GM06990 (cell line): ENCODE measurements around the gene DRG2.

Source experiments
- DNase-seq: peaks from one replicate; pipeline ENCODE4 v3.0.0-alpha.2; 2011; ENCODE audit not compliant: insufficient read length; ENCODE audit errors: extremely low read depth
- H3K27me3 ChIP-seq: replicated peaks from 2 replicates; pipeline ENCODE4 v1.6.0; 2011; ENCODE audit warnings: low read length; ENCODE audit not compliant: control insufficient read depth, insufficient read depth
- H3K36me3 ChIP-seq: 2 replicates; pipeline ENCODE4 v1.5.1; 2011; ENCODE audit warnings: low read length; ENCODE audit not compliant: control insufficient read depth, insufficient read depth
- H3K4me3 ChIP-seq: replicated peaks from 2 replicates; pipeline ENCODE4 v1.5.1; 2011; ENCODE audit warnings: low read depth, mild to moderate bottlenecking, control low read depth, low read length
- TF ChIP-seq, protein P1 (sequence below): IDR thresholded peaks from 2 replicates; pipeline ENCODE4 v1.5.1; 2011; ENCODE audit warnings: low read length, control low read depth, mild to moderate bottlenecking, inconsistent platforms; ENCODE audit not compliant: insufficient read depth, poor library complexity, severe bottlenecking

Gene DRG2

DNA sequence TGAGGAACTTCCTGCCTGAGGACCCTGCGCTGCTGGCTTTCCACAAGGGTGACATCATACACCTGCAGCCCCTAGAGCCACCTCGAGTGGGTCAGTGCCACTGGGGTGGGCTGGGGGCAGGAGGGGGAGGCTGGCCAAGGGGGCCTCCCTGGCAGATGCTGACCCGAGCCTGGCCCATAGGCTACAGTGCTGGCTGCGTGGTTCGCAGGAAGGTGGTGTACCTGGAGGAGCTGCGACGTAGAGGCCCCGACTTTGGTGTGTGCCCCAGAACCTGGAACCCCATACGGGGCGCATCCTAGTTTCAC, 69.2 kb downstream of the DRG2 start:
- Histone ChIP-seq H3K27me3 (no peaks in the 10 kb centered on the region), H3K4me3 (no peak overlapping the region), H3K36me3 (no peaks in the 10 kb centered on the region)
- no peak for DNase-seq
- TF ChIP-seq, protein P1, sequence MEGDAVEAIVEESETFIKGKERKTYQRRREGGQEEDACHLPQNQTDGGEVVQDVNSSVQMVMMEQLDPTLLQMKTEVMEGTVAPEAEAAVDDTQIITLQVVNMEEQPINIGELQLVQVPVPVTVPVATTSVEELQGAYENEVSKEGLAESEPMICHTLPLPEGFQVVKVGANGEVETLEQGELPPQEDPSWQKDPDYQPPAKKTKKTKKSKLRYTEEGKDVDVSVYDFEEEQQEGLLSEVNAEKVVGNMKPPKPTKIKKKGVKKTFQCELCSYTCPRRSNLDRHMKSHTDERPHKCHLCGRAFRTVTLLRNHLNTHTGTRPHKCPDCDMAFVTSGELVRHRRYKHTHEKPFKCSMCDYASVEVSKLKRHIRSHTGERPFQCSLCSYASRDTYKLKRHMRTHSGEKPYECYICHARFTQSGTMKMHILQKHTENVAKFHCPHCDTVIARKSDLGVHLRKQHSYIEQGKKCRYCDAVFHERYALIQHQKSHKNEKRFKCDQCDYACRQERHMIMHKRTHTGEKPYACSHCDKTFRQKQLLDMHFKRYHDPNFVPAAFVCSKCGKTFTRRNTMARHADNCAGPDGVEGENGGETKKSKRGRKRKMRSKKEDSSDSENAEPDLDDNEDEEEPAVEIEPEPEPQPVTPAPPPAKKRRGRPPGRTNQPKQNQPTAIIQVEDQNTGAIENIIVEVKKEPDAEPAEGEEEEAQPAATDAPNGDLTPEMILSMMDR, result no peak
